GM23248 (cell line): ENCODE measurements around the gene C3orf33. TPM values are rescaled to one million over a fixed set of nuclear protein-coding genes. Genes with fewer than 3 reads are reported as not detected.
"Not testable (repeated sequence)": the region's sequence is repeated elsewhere in the genome, so short reads cannot be mapped to it uniquely, and the experiment has no call there.

Experiments used
- DNase-seq: peaks from one replicate; pipeline ENCODE4 v3.0.0-alpha.2; 2015
- H2AFZ ChIP-seq: fragments of 200-600 bp; sonication (generic); 2 replicates; pipeline ENCODE4 v1.6.1; 2016; ENCODE audit warnings: antibody characterized with exemption
- H3F3A ChIP-seq: fragments of 200-600 bp; sonication (generic); 2 replicates; pipeline ENCODE4 v1.6.1; 2016; ENCODE audit warnings: mild to moderate bottlenecking, antibody characterized with exemption, mixed run types; ENCODE audit not compliant: insufficient read depth
- H3K27ac ChIP-seq: fragments of 200-600 bp; sonication (generic); 2 replicates; pipeline ENCODE4 v1.5.1; 2016; ENCODE audit warnings: mild to moderate bottlenecking
- H3K27me3 ChIP-seq: fragments of 200-600 bp; sonication (generic); replicated peaks from 2 replicates; pipeline ENCODE4 v1.6.1; 2016; ENCODE audit warnings: mild to moderate bottlenecking; ENCODE audit not compliant: insufficient read depth
- H3K36me3 ChIP-seq: fragments of 200-600 bp; sonication (generic); 2 replicates; pipeline ENCODE4 v1.6.1; 2016; ENCODE audit warnings: low read depth, mild to moderate bottlenecking
- H3K4me1 ChIP-seq: fragments of 200-600 bp; sonication (generic); 2 replicates; pipeline ENCODE4 v1.6.1; 2016; ENCODE audit warnings: mild to moderate bottlenecking; ENCODE audit not compliant: insufficient read depth
- H3K4me2 ChIP-seq: fragments of 200-600 bp; sonication (generic); one replicate; pipeline ENCODE4 v1.6.1; 2016; ENCODE audit warnings: mild to moderate bottlenecking; ENCODE audit not compliant: unreplicated experiment
- H3K4me3 ChIP-seq: fragments of 200-600 bp; sonication (generic); 2 replicates; pipeline ENCODE4 v1.5.1; 2016; ENCODE audit warnings: mild to moderate bottlenecking
- H3K79me2 ChIP-seq: fragments of 200-600 bp; sonication (generic); 2 replicates; pipeline ENCODE4 v1.6.1; 2016; ENCODE audit warnings: mild to moderate bottlenecking; ENCODE audit not compliant: insufficient read depth
- H3K9ac ChIP-seq: fragments of 200-600 bp; sonication (generic); 2 replicates; pipeline ENCODE4 v1.6.1; 2016; ENCODE audit warnings: mild to moderate bottlenecking
- H3K9me2 ChIP-seq: fragments of 200-600 bp; sonication (generic); 2 replicates; pipeline ENCODE4 v1.6.1; 2016; ENCODE audit warnings: mixed run types, mild to moderate bottlenecking, moderate library complexity; ENCODE audit not compliant: insufficient read depth
- H3K9me3 ChIP-seq: fragments of 200-600 bp; sonication (generic); one replicate; pipeline ENCODE4 v1.6.1; 2017; ENCODE audit warnings: low read depth
- H4K20me1 ChIP-seq: fragments of 200-600 bp; sonication (generic); 2 replicates; pipeline ENCODE4 v1.6.0; 2016; ENCODE audit not compliant: insufficient read depth
- EZH2 ChIP-seq: fragments of 200-600 bp; sonication (generic); IDR thresholded peaks from 2 replicates; pipeline ENCODE4 v1.6.1; 2018; ENCODE audit warnings: antibody characterized with exemption, mild to moderate bottlenecking; ENCODE audit not compliant: insufficient read depth, poor library complexity, severe bottlenecking
- EZH2phosphoT487 ChIP-seq: fragments of 200-600 bp; sonication (generic); IDR thresholded peaks from 2 replicates; pipeline ENCODE4 v1.6.1; 2018; ENCODE audit warnings: antibody characterized with exemption, moderate library complexity, mild to moderate bottlenecking, low read depth; ENCODE audit not compliant: insufficient read depth
- WGBS, 2 experiments: methylation state at CpG; one replicate each; pipeline ENCODE4 v1.1.6; 2015 to 2017; ENCODE audit warnings: low lambda C conversion rate in 2 of 2, low coverage in 1 of 2; ENCODE audit errors: missing lambda C conversion rate in 2 of 2; 5-methylcytosine and 5-hydroxymethylcytosine counted together
- in situ Hi-C: fragments of 300-500 bp; cut with MboI; formaldehyde crosslinking; loops from 2 replicates; pipeline ENCODE4 v1.15.0; 2020
- polyA plus RNA-seq: library from polyadenylated mRNA; unstranded; fragments of >200 nt; fragmentation: Nextera tagmentation; extraction: Ambion mirVana; gene quantifications from 2 replicates; pipeline ENCODE4 v1.2.1, GENCODE V29; 2016
- total RNA-seq: library from RNA; depleted of rRNA; stranded (reverse); fragments of >200 nt; shearing (Covaris generic); gene quantifications from 2 replicates; pipeline ENCODE4 v1.2.3, GENCODE V29; 2014

The C3orf33 gene
- total and polyA plus RNA-seq, 2 experiments from 2014 or later = 3.9 to 4.7 TPM

DNA sequence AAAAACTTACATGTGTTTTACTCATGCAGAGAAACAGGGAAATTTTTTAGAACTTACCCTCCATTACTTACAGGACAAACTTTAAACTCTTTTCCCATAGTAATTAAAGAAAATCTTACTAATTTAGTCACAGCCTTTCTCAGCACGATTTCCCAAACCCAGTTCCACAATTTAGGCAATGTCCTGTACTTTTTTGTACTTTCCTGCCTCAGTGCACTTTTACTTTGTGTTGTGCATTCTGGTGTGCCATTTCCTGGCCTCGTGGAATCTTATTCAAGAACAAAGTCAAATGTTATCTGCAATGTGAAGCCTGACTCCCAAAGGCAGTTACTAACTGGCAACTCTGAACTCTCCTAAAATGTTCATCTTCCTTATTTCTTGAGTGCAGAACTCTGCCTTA, 46.3 kb upstream of the C3orf33 start:
- no peaks in the 10 kb centered on the region for H3K36me3 ChIP-seq
- peak; percentile 22 for DNase-seq
- H3K9ac ChIP-seq = peak overlapping the region; percentile 84
- H3K4me2 ChIP-seq = peak overlapping the region; percentile 98
- no peaks in the 10 kb centered on the region for H3F3A ChIP-seq
- H3K4me1 ChIP-seq = peaks cover 12% of the 10 kb centered on the region
- H3K4me3 ChIP-seq = peak overlapping the region; percentile 81
- WGBS, 2 experiments = 25 to 33% methylated on average over 2 of the region's 2 CpGs
- H3K27me3 ChIP-seq = no peaks in the 10 kb centered on the region
- TF ChIP-seq EZH2 = no peak
- no peak for TF ChIP-seq EZH2phosphoT487
- no peaks in the 10 kb centered on the region for H4K20me1 ChIP-seq
- no peak overlapping the region for H3K27ac ChIP-seq
- H3K79me2 ChIP-seq = peaks cover 65% of the 10 kb centered on the region
- H3K9me2 ChIP-seq = no peaks in the 10 kb centered on the region
- no peaks in the 10 kb centered on the region for H3K9me3 ChIP-seq
- H2AFZ ChIP-seq = no peak overlapping the region
- in situ Hi-C loops = no loop called here

DNA sequence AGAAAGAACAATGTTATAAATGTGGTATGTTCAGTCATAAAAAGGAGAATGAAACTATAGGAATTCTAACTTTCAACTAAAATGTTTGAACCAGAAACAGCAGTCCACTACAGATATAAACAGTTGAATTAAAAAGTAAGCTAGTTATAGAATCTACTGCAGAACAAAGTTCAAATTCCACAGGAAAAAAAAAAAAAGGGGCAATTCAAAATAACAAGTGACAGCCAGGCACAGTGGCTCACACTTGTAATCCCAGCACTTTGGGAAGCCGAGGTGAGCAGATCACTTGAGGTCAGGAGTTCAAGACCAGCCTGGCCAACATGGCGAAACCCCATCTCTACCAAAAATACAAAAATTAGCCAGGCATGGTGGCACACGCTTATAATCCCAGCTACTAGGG, 43.3 kb upstream of the C3orf33 start:
- H3K27ac ChIP-seq, H3K4me2 ChIP-seq, in situ Hi-C loops, H3K9ac ChIP-seq, DNase-seq, H3K27me3 ChIP-seq, H3F3A ChIP-seq, H3K36me3 ChIP-seq, H4K20me1 ChIP-seq, H3K4me3 ChIP-seq, H2AFZ ChIP-seq, H3K9me3 ChIP-seq, H3K9me2 ChIP-seq: not testable (repeated sequence)
- Histone ChIP-seq H3K4me1 (peaks cover 12% of the 10 kb centered on the region), H3K79me2 (peaks cover 94% of the 10 kb centered on the region)
- WGBS, 2 experiments = 100% methylated on average over 3 of the region's 3 CpGs

DNA sequence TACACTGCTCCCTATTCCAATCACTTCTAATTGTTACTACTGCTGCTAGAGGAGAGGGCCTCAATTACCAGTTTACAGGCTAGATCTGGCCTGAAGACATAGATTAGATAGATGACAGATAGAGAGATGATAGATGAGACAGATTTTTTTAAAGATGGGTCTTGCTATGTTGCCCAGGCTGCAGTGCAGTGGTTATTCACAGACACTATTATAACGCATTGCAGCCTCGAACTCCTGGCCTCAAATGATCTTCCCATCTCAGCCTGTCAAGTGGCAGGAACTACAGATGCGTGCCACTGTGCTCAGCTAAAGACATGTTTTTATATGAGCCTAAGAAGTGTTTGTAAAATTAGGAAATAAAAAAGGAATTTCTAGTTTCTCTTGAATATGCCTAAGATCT, 41.9 kb upstream of the C3orf33 start:
- no peaks in the 10 kb centered on the region for H3K36me3 ChIP-seq
- in situ Hi-C loops = no loop called here
- H4K20me1 ChIP-seq = no peaks in the 10 kb centered on the region
- TF ChIP-seq EZH2 (no peak), EZH2phosphoT487 (no peak)
- no peaks in the 10 kb centered on the region for H3K9me2 ChIP-seq
- H3K9me3 ChIP-seq = no peaks in the 10 kb centered on the region
- H2AFZ ChIP-seq = no peak overlapping the region
- H3K79me2 ChIP-seq = peaks cover 97% of the 10 kb centered on the region
- H3F3A ChIP-seq = peaks cover 3% of the 10 kb centered on the region; the same call in 1 of the 2 replicates
- H3K4me2 ChIP-seq = no peak overlapping the region
- no peak for DNase-seq
- H3K27me3 ChIP-seq = no peaks in the 10 kb centered on the region
- 98 to 99% methylated on average over 3 of the region's 3 CpGs for WGBS, 2 experiments
- H3K27ac ChIP-seq = no peak overlapping the region
- no peak overlapping the region for H3K9ac ChIP-seq
- H3K4me3 ChIP-seq = no peak overlapping the region
- H3K4me1 ChIP-seq = peaks cover 12% of the 10 kb centered on the region

DNA sequence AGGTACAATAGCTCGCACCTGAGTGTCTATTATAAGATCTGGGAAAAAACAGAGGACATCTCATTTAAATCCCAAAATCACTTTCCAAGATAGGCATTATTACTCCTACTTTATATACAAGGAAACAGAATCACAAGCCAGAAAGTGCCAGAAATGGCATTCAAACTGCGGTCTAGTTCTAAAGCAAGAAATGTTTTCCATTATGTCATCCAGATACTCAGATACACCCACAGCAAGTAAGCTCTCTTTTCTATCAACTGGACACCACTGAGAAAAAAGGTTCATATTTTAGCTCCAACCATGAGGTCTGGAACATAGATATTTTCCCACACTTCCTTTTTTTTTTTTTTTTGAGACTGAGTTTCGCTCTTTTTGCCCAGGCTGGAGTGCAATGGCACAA, 40.0 kb upstream of the C3orf33 start:
- Histone ChIP-seq H3K27me3 (no peaks in the 10 kb centered on the region), H3K4me2 (peak overlapping the region; percentile 6), H3F3A (peaks cover 3% of the 10 kb centered on the region; the same call in 1 of the 2 replicates), H4K20me1 (no peaks in the 10 kb centered on the region), H3K36me3 (no peaks in the 10 kb centered on the region), H3K4me3 (no peak overlapping the region), H3K4me1 (no peaks in the 10 kb centered on the region; the same call in none of the 2 replicates), H3K27ac (no peak overlapping the region), H2AFZ (no peak overlapping the region), H3K79me2 (peaks cover 92% of the 10 kb centered on the region), H3K9me3 (no peaks in the 10 kb centered on the region), H3K9me2 (no peaks in the 10 kb centered on the region), H3K9ac (no peak overlapping the region)
- in situ Hi-C loops = no loop called here
- DNase-seq = peak; percentile 62
- 74 to 77% methylated on average over 3 of the region's 3 CpGs for WGBS, 2 experiments
- no peak for TF ChIP-seq EZH2
- no peak for TF ChIP-seq EZH2phosphoT487

DNA sequence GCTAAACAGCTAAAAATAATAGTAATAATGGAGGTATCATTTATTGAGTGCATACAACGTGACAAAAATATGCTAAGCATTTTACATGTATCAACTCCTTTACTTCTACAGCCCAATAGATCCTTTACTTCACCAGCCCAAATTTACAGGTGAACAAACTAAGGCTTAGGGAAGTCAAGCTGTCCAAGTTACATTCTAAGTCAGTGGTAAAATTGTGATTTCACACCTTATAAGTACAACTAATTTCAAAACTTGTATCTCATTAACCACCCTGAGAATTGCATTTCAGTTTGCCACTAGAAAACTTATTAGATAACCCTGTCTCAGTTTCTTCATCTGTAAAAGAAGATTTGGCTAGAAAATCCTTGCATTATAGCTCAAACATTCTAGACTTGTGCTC, 37.5 kb upstream of the C3orf33 start:
- H3K4me2 ChIP-seq = no peak overlapping the region
- H4K20me1 ChIP-seq = no peaks in the 10 kb centered on the region
- WGBS, 2 experiments = 60 to 67% methylated on average over 1 of the region's 1 CpG
- in situ Hi-C loops = no loop called here
- H3K9me2 ChIP-seq = no peaks in the 10 kb centered on the region
- no peak overlapping the region for H3K27ac ChIP-seq
- no peak overlapping the region for H3K4me3 ChIP-seq
- no peak overlapping the region for H2AFZ ChIP-seq
- TF ChIP-seq EZH2phosphoT487 (no peak), EZH2 (no peak)
- peaks cover 88% of the 10 kb centered on the region for H3K79me2 ChIP-seq
- H3K9me3 ChIP-seq = no peaks in the 10 kb centered on the region
- no peaks in the 10 kb centered on the region for H3K27me3 ChIP-seq
- peaks cover 3% of the 10 kb centered on the region; the same call in 1 of the 2 replicates for H3F3A ChIP-seq
- no peaks in the 10 kb centered on the region for H3K4me1 ChIP-seq
- DNase-seq = no peak
- no peak overlapping the region for H3K9ac ChIP-seq
- H3K36me3 ChIP-seq = no peaks in the 10 kb centered on the region
